ENCODE results near the gene GLCCI1. TPM values are rescaled to one million over a fixed set of nuclear protein-coding genes. Genes with fewer than 3 reads are reported as not detected.
"Not testable (repeated sequence)": the region's sequence is repeated elsewhere in the genome, so short reads cannot be mapped to it uniquely, and the experiment has no call there.

GLCCI1 gene
- polyA plus RNA-seq, 3 donors, result 29.8 to 38.7 (median 36.1) TPM

DNA sequence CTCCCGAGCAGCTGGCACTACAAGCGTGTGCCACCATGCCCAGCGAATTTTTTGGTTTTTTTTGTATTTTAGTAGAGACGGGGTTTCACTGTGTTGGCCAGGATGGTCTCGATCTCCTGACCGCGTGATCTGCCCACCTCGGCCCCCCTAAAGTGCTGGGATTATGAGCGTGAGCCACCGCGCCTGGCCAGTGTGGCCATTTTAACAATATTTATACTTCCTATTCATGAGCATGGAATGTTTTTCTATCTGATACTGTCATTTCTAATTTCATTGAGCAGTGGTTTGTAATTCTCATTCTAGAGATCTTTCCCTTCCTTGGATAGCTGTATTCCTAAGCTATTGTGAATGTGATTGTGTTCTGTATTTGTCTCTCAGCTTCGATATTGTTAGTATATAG lies 96.2 kb downstream of the GLCCI1 start:
- DNase-seq (ENCODE audit: extremely low read depth in 1 of 11, low read depth in 9 of 11, low spot score in 4 of 11), result no peak

- no peak for DNase-seq (ENCODE audit: extremely low read depth in 1 of 11, low read depth in 9 of 11, low spot score in 4 of 11)
Measured at GRCh38 chr7:8065356-8065813, 96.8 kb downstream of the GLCCI1 start.

GRCh38 chr7:8068892-8069686 lies 100.5 kb downstream of the GLCCI1 start:
- DNase-seq (ENCODE audit: extremely low read depth in 1 of 11, low read depth in 9 of 11, low spot score in 4 of 11), result no peak

- DNase-seq (ENCODE audit: extremely low read depth in 1 of 11, low read depth in 9 of 11, low spot score in 4 of 11), result no peak
Measured at GRCh38 chr7:8070451-8071180, 102.0 kb downstream of the GLCCI1 start.

GRCh38 chr7:8078418-8078817 lies 109.8 kb downstream of the GLCCI1 start:
- DNase-seq (ENCODE audit: extremely low read depth in 1 of 11, low read depth in 9 of 11, low spot score in 4 of 11), result no peak

GRCh38 chr7:8082762-8083161 lies 114.2 kb downstream of the GLCCI1 start:
- DNase-seq (ENCODE audit: extremely low read depth in 1 of 11, low read depth in 9 of 11, low spot score in 4 of 11), result no peak

DNA sequence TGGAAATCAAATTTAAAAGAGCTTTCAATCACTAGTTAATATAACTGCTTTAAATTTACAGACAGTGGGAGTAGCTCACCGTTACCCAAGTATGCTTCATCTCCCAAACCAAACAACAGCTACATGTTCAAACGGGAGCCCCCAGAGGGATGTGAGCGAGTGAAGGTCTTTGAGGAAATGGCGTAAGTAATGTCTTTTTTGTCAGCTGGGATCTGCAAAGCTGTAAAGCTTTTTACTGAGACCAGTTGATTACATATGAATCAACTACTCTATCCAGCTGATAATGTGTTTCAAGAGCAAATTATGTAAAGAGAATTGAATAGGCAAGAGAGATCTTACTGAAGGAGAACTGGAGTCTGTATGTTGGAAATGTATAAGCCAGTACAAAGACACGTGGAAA lies 116.2 kb downstream of the GLCCI1 start:
- no peak for DNase-seq (ENCODE audit: extremely low read depth in 1 of 11, low read depth in 9 of 11, low spot score in 4 of 11)

DNA sequence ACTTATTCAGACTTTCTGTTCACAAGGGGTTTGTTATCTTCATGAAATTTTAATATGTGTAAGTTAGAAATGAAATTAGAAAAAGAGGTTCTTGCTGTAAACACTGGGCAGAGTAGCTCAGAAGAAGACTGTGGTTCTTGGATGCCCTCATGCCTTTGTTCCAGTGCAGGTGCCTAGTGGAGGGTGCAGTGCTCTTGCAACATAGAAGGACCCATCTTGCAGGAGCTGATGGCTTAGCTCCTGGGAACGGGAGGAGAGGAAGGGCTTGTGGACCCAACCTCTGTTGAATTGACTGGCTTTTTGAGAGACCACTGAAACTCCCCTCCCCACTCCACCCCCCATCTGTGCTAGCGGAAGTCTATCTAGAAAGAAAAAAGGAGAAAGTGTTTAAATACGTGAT lies 116.8 kb downstream of the GLCCI1 start:
- no peak for DNase-seq (ENCODE audit: extremely low read depth in 1 of 11, low read depth in 9 of 11, low spot score in 4 of 11)

DNA sequence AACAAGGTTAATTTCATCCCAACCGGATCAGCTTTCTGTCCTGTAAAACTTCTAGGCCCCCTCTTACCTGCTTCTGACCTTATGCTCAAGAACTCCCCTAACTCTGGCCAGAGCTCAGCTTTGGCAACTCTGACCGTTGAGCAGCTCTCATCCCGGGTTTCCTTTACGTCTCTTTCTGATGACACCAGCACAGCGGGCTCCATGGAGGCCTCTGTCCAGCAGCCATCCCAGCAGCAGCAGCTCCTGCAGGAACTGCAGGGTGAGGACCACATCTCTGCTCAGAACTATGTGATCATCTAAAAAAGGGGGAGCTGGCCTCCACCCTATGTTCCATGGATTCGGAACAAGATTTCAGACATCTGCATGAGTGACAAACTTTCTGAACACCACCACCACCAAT lies 117.6 kb downstream of the GLCCI1 start:
- no peak for DNase-seq (ENCODE audit: extremely low read depth in 1 of 11, low read depth in 9 of 11, low spot score in 4 of 11)

DNA sequence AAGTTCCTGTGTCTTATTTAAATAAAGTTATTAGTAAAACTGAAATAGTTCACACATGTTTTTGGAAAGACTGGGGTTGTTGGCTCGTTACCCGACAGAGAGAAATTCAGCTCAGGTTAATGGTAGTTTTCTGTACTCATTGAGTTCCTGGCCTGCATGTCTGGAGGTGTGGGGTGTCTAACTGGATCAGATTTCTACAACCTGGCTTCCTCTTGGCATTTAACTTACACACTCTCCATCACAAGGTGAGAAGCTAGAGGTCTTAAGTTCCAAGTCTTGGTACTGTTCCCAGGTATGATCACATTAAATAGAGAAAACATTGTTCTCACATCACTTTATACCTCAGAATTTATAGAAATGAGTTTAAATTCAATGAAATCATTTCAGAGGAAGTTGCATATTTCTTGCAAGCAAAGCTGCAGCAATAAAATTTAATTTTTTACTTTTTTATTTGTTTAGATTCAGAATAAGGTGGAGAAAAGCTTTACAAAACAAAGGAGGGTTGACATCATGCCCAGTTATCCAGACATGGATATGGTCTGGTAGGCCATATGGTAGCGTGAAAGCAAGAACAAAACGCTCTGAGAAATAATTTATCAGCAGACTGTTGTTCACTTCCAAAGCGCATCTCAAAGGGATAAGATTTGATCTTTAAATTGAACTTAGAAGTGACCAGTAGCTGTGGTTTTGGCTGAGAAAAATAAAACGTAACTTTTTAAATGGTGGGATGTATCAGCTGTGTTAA lies 120.6 kb downstream of the GLCCI1 start:
- DNase-seq (ENCODE audit: extremely low read depth in 1 of 11, low read depth in 9 of 11, low spot score in 4 of 11), result no peak

DNA sequence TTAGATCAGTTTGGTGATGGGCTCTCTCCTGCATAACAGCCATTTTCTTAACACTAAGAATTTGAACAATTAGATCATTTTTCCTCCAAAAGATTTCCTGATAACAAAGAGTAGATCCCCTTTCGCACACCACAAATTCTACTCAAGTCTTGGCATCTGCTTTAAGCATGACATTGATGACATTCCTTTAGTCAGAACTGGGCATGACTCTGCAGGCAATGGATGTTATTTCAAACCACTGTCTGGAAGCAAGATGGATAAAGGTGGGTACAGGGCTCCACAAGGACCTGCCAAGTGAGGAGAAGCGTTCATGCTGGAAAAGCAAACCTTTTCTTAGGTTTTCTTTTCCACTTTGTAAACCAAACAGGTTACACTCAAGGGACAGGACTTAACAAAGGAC lies 123.5 kb downstream of the GLCCI1 start:
- no peak for DNase-seq (ENCODE audit: extremely low read depth in 1 of 11, low read depth in 9 of 11, low spot score in 4 of 11)

DNA sequence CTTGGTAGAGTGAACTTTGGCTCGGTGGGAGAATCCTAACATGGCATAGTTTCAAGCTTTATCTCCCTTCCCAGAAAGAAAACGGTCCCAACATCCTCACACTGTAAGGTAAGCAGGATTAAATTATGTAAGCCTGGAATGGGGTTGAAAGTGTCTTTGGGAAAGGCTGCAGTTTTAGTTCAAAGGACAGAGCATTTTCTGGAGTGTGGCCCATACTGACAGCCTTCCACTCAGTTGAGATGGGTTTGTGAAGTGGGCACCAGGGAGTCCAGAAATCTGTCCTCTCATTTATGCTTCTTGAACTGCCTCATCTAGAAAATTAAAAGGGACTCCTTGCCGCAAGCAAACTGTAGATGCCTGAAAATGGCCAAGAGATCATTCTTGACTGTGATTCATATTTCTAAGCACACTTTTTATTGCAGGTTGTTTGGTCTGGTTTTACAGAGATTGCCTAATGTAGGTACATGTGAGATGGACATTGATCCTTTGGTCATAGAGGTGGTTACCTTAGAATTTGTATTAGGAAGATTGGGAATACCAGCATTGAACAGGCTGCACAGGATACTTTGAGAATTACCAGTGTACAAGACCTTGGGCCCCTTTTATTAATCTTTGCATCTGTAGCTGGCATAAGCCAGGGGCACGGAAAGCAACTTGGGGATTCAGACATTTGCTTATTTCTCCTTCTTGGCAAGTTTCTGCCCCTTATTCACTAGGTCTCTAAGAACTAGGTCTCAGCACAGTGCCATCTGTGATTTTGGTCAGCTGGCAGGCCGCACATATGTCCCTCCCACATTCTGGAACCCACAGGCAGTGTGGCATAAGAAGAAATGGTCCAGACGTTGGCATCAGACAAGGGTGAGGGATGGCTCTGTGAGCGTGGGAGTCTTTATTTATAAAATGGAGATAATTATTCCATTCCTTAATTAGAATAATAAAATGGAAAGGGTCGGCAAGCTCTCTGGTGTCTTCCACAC lies 125.9 kb downstream of the GLCCI1 start:
- DNase-seq (ENCODE audit: extremely low read depth in 1 of 11, low read depth in 9 of 11, low spot score in 4 of 11), result no peak

- DNase-seq (ENCODE audit: extremely low read depth in 1 of 11, low read depth in 9 of 11, low spot score in 4 of 11), result not testable (repeated sequence)
Measured at GRCh38 chr7:8101292-8101691, 132.7 kb downstream of the GLCCI1 start.

DNA sequence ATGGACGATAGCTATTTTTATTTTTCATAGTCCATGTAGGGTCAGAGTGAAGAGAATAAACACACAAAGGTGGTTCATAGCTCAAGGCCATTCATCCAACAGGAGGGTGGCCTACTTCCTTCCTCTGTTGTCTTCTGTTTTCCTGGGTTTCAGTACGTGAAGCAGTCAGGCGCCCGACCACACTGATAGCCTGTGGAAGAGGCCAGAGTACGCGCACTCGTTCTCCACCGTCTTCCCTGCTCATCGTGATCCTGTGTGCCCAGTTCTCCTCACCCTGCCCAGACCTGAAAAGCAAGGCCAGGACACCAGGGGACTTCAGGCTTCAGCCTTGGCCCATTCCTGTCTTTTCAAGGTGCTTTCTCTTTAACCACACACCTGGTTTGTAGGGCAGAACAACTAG lies 134.7 kb downstream of the GLCCI1 start:
- no peak for DNase-seq (ENCODE audit: extremely low read depth in 1 of 11, low read depth in 9 of 11, low spot score in 4 of 11)

GRCh38 chr7:8105449-8106095 lies 137.0 kb downstream of the GLCCI1 start:
- no peak for DNase-seq (ENCODE audit: extremely low read depth in 1 of 11, low read depth in 9 of 11, low spot score in 4 of 11)

DNA sequence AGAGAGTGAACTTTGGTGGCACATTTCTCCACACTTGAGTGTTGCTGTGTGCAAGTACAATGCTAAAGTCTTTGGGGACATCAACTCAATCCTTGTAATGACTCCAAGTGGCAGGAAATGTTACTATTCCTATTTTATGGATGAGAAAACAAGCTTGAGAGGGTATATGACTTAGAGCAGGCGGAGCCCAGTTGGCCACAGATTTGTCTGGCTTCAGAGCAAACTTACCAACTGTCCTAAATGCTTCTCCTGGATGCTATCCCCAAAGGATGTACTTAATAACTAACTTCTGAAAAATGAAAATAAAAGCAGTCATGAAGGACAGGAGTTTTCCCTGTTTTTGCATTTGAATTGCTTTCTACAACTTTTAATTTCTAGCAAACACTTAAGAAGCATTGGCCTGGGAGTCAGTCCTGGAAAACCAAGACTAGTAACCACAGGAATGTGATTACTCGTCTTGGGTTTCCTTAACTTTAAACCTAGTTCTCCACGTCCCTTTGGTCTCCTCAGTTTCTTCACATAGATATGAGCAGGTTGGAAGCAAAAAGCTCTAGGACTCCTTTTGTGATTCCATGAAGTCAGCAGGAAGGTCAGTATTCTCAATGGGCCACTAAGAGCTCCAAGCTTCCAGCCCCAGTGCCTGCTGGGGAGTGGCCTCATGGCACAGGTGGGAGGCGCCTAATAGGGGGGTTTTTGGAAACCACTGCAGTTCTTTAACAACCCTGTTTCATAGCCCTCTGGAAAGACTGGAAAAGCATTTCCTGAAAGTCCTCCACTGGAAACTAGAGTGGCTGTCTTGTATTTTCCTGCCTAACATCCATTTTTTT lies 140.8 kb downstream of the GLCCI1 start:
- DNase-seq (ENCODE audit: extremely low read depth in 1 of 11, low read depth in 9 of 11, low spot score in 4 of 11), result no peak

DNA sequence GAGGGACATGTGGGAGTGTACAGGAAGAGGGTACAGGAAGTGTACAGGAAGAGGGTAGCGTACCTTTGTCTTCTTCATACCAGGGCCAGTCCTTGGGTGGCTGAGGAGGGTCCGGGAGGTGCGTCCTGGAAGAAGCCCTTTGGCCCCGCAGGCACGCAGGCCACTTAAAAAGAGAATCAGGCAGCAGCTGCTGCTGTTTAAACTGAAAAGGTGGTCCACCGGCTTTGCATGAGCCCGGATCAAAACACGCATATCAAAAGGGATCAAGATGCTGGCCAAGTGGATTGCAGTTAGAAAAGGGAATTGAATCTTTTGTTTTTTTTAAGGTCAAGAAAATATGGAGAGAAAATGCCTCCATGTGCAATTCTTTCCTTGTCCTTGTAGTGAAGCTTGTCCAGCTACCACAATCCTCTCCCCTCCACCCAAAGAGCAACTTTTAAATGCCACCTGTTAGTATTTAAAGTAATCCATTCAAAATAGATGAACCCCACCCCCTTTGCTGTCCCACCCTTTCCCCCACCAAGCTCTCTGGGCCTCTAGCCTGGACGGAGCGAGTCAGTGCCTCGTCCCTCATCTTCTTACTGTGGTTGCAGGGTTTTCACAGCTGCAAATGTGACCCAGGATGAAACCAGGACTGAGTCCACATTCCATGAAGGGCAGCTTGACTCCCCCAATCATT lies 142.8 kb downstream of the GLCCI1 start:
- no peak for DNase-seq (ENCODE audit: extremely low read depth in 1 of 11, low read depth in 9 of 11, low spot score in 4 of 11)
